GM18907 (cell line): ENCODE data around the gene PAIP2.
A peak's percentile ranks its signal among the peaks of the same experiment; 100 is the strongest.
"Not testable (repeated sequence)": the region's sequence is repeated elsewhere in the genome, so short reads cannot be mapped to it uniquely, and the experiment has no call there.

Experiments used
- ATAC-seq: cut with Tn5 transposase; IDR thresholded peaks from one replicate; pipeline ENCODE4 v1.9.1; 2021; ENCODE audit warnings: mild to moderate bottlenecking, moderate library complexity; ENCODE audit not compliant: unreplicated experiment

PAIP2 gene

GRCh38 chr5:139377226-139377625 is 35.6 kb downstream of the PAIP2 start:
- ATAC-seq: no peak

- no peak for ATAC-seq
Observed at GRCh38 chr5:139378101-139378825, 36.6 kb downstream of the PAIP2 start.

GRCh38 chr5:139378941-139379361 is 37.3 kb downstream of the PAIP2 start:
- ATAC-seq: no peak

- no peak for ATAC-seq
Observed at GRCh38 chr5:139379626-139380449, 38.2 kb downstream of the PAIP2 start.

GRCh38 chr5:139381837-139382761 is 40.4 kb downstream of the PAIP2 start:
- no peak for ATAC-seq

- ATAC-seq: no peak
Observed at GRCh38 chr5:139382807-139383206, 41.2 kb downstream of the PAIP2 start.

- ATAC-seq: no peak
Observed at GRCh38 chr5:139383275-139383992, 41.8 kb downstream of the PAIP2 start, which contains the start of gene SLC23A1. Gene SLC23A1 (minus strand): TSS chr5:139383297. CDS start chr5:139383253, 44 bp downstream.

GRCh38 chr5:139383993-139384590 is 42.4 kb downstream of the PAIP2 start:
- ATAC-seq: no peak

- no peak for ATAC-seq
Observed at GRCh38 chr5:139384591-139385051, 43.0 kb downstream of the PAIP2 start.

GRCh38 chr5:139385061-139386049 is 43.7 kb downstream of the PAIP2 start:
- no peak for ATAC-seq

- ATAC-seq: no peak
Observed at GRCh38 chr5:139386050-139386438, 44.4 kb downstream of the PAIP2 start.

GRCh38 chr5:139386956-139387355 is 45.3 kb downstream of the PAIP2 start:
- ATAC-seq: not testable (repeated sequence)

- ATAC-seq: no peak
Observed at GRCh38 chr5:139387611-139388197, 46.0 kb downstream of the PAIP2 start.

GRCh38 chr5:139388198-139388821 is 46.7 kb downstream of the PAIP2 start:
- no peak for ATAC-seq

- ATAC-seq: peak; percentile 43
Observed at GRCh38 chr5:139389701-139390638, 48.3 kb downstream of the PAIP2 start, which contains the start of gene MZB1. Gene MZB1 (minus strand): TSS chr5:139389913. CDS start chr5:139389856, 57 bp downstream.
